Neural cell (in vitro differentiated cells): ENCODE results near the gene ARHGAP6. TPM values are rescaled to one million over a fixed set of nuclear protein-coding genes. Genes with fewer than 3 reads are reported as not detected.

Source experiments
- H2AFZ ChIP-seq: fragments of 200-600, 300-800 bp; sonication (generic), shearing (Covaris generic); 2 replicates; pipeline ENCODE4 v1.6.0; 2014; ENCODE audit warnings: low read depth, mild to moderate bottlenecking, antibody characterized with exemption, low read length, moderate library complexity
- H3F3A ChIP-seq: fragments of 200-600 bp; shearing (Covaris generic); 2 replicates; pipeline ENCODE4 v1.6.1; 2016; ENCODE audit warnings: mild to moderate bottlenecking, moderate library complexity, mixed read lengths, antibody characterized with exemption, low read length; ENCODE audit not compliant: insufficient read depth, poor library complexity, severe bottlenecking
- H3K27ac ChIP-seq: fragments of 200-600, 300-800 bp; sonication (generic), shearing (Covaris generic); 2 replicates; pipeline ENCODE4 v1.5.1; 2014; ENCODE audit warnings: mild to moderate bottlenecking, low read length, moderate library complexity
- H3K27me3 ChIP-seq: fragments of 300-800, 200-600 bp; sonication (generic), shearing (Covaris generic); 2 replicates; pipeline ENCODE4 v1.6.0; 2014; ENCODE audit warnings: mild to moderate bottlenecking, low read depth, low read length, moderate library complexity; ENCODE audit not compliant: insufficient read depth
- H3K36me3 ChIP-seq: fragments of 300-800, 200-600 bp; sonication (generic), shearing (Covaris generic); 2 replicates; pipeline ENCODE4 v1.5.1; 2014; ENCODE audit warnings: mild to moderate bottlenecking, antibody characterized with exemption, low read length, moderate library complexity; ENCODE audit not compliant: insufficient read depth
- H3K4me2 ChIP-seq: fragments of 300-800, 200-600 bp; sonication (generic), shearing (Covaris generic); 2 replicates; pipeline ENCODE4 v1.6.0; 2014; ENCODE audit warnings: mild to moderate bottlenecking, low read length
- H3K4me3 ChIP-seq: fragments of 300-800, 200-600 bp; sonication (generic), shearing (Covaris generic); 2 replicates; pipeline ENCODE4 v1.5.1; 2014; ENCODE audit warnings: mild to moderate bottlenecking, low read length, moderate library complexity
- H3K79me2 ChIP-seq: fragments of 200-600 bp; shearing (Covaris generic); replicated peaks from 2 replicates; pipeline ENCODE4 v1.6.0; 2014; ENCODE audit warnings: mild to moderate bottlenecking, low read length, moderate library complexity; ENCODE audit not compliant: insufficient read depth
- H3K9ac ChIP-seq: fragments of 300-800, 200-600 bp; sonication (generic), shearing (Covaris generic); 2 replicates; pipeline ENCODE4 v1.6.1; 2016; ENCODE audit warnings: mild to moderate bottlenecking, low read length, mixed read lengths
- H3K9me2 ChIP-seq: fragments of 200-600 bp; shearing (Covaris generic); 2 replicates; pipeline ENCODE4 v1.6.1; 2016; ENCODE audit warnings: mild to moderate bottlenecking, low read length, mixed read lengths; ENCODE audit not compliant: insufficient read depth
- H3K9me3 ChIP-seq: fragments of 200-600, 300-800 bp; sonication (generic), shearing (Covaris generic); 2 replicates; pipeline ENCODE4 v1.6.1; 2016; ENCODE audit warnings: mild to moderate bottlenecking, mixed run types, low read length, moderate library complexity, mixed read lengths
- H4K20me1 ChIP-seq: fragments of 200-600 bp; shearing (Covaris generic); 2 replicates; pipeline ENCODE4 v1.6.1; 2016; ENCODE audit warnings: mild to moderate bottlenecking, mixed run types; ENCODE audit not compliant: insufficient read depth
- CTCF ChIP-seq: fragments of 450-650 bp; IDR thresholded peaks from 2 replicates; pipeline ENCODE4 v1.5.1; 2014; ENCODE audit warnings: antibody characterized with exemption, mild to moderate bottlenecking, moderate library complexity; ENCODE audit not compliant: poor library complexity, severe bottlenecking
- EP300 ChIP-seq: fragments of 450-650 bp; conservative IDR thresholded peaks from 2 replicates; pipeline ENCODE4 v1.6.1; 2014; ENCODE audit warnings: antibody characterized with exemption, mild to moderate bottlenecking, moderate library complexity; ENCODE audit not compliant: poor library complexity, severe bottlenecking
- EZH2 ChIP-seq: fragments of 200-600, 300-800 bp; shearing (Covaris generic), sonication (generic); IDR thresholded peaks from 2 replicates; pipeline ENCODE4 v1.6.1; 2014; ENCODE audit warnings: antibody characterized with exemption, low read length, borderline replicate concordance, mild to moderate bottlenecking; ENCODE audit not compliant: insufficient read depth, poor library complexity, severe bottlenecking
- MXI1 ChIP-seq: fragments of 450-650 bp; conservative IDR thresholded peaks from 2 replicates; pipeline ENCODE4 v1.6.1; 2014; ENCODE audit warnings: antibody characterized with exemption, mild to moderate bottlenecking; ENCODE audit not compliant: poor library complexity, severe bottlenecking
- POLR2AphosphoS5 ChIP-seq: IDR thresholded peaks from 2 replicates; pipeline ENCODE4 v1.6.1; 2012
- RAD21 ChIP-seq: fragments of 450-650 bp; conservative IDR thresholded peaks from 2 replicates; pipeline ENCODE4 v1.6.1; 2014; ENCODE audit warnings: antibody characterized with exemption, mild to moderate bottlenecking, moderate library complexity
- REST ChIP-seq: IDR thresholded peaks from 2 replicates; pipeline ENCODE4 v1.6.1; 2012; ENCODE audit warnings: borderline replicate concordance
- SMC3 ChIP-seq: fragments of 450-650 bp; conservative IDR thresholded peaks from 2 replicates; pipeline ENCODE4 v1.6.1; 2014; ENCODE audit warnings: antibody characterized with exemption, mild to moderate bottlenecking, moderate library complexity; ENCODE audit not compliant: poor library complexity
- TAF1 ChIP-seq: IDR thresholded peaks from 2 replicates; pipeline ENCODE4 v1.6.1; 2012; ENCODE audit warnings: low read depth
- polyA plus RNA-seq: library from polyadenylated mRNA; depleted of rRNA; stranded (reverse); fragments of >200 nt; gene quantifications from 2 replicates; pipeline ENCODE4 v1.2.3, GENCODE V29; 2014

Gene ARHGAP6
- polyA plus RNA-seq, 1 donor from 2014 or later: 0.40 TPM

- Histone ChIP-seq H3K27me3 (no peaks in the 10 kb centered on the region), H3K36me3 (no peaks in the 10 kb centered on the region), H3F3A (no peaks in the 10 kb centered on the region), H3K4me2 (no peak overlapping the region), H4K20me1 (no peaks in the 10 kb centered on the region), H3K9me2 (no peaks in the 10 kb centered on the region), H3K27ac (no peak overlapping the region), H2AFZ (no peak overlapping the region), H3K9ac (no peak overlapping the region), H3K9me3 (no peaks in the 10 kb centered on the region), H3K79me2 (no peaks in the 10 kb centered on the region), H3K4me3 (no peak overlapping the region)
- TF ChIP-seq CTCF (no peak), EZH2 (no peak), TAF1 (no peak), POLR2AphosphoS5 (no peak), RAD21 (no peak), EP300 (no peak), REST (no peak), MXI1 (no peak), SMC3 (no peak)
Observed at GRCh38 chrX:11334165-11334564, 331.6 kb downstream of the ARHGAP6 start.

DNA sequence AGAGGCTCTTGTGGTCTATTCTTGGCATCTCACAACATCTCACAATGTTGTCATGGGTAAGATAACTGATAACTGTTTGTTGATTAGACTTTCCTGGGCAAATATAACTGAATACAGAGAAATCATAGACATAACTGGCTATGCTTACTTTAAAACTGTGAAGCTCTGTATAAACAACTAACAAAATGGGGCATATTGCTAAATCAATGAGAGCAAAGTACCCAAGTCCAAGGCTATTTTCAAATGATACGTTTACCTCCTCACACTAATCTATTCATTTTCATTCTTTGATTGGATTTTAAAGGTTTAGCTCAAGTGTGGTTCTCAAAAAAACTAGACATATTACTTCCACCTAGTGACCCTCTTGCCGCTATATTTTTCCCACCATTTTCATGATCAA is 333.9 kb downstream of the ARHGAP6 start:
- Histone ChIP-seq H3K36me3 (no peaks in the 10 kb centered on the region), H3K27me3 (no peaks in the 10 kb centered on the region), H3K9ac (no peak overlapping the region), H3K4me2 (no peak overlapping the region), H4K20me1 (no peaks in the 10 kb centered on the region), H3K79me2 (no peaks in the 10 kb centered on the region), H3K27ac (no peak overlapping the region), H3K9me2 (no peaks in the 10 kb centered on the region), H3K9me3 (no peaks in the 10 kb centered on the region), H2AFZ (no peak overlapping the region), H3K4me3 (no peak overlapping the region), H3F3A (no peaks in the 10 kb centered on the region)
- no peak for TF ChIP-seq REST
- no peak for TF ChIP-seq CTCF
- TF ChIP-seq MXI1: no peak
- no peak for TF ChIP-seq TAF1
- no peak for TF ChIP-seq EP300
- no peak for TF ChIP-seq SMC3
- TF ChIP-seq EZH2: no peak
- TF ChIP-seq POLR2AphosphoS5: no peak
- no peak for TF ChIP-seq RAD21
